Mammary epithelial cell (primary cell): ENCODE data around the gene CPLX1.

Experiments
- CTCF ChIP-seq, 2 donors: IDR thresholded peaks in 1 of 2; conservative IDR thresholded peaks in 1 of 2; 2 replicates each; pipeline ENCODE4 v1.5.1; 2011 to 2012; ENCODE audit warnings: inconsistent platforms in 2 of 2, low read length in 2 of 2, mild to moderate bottlenecking in 2 of 2, control low read depth in 1 of 2, low read depth in 1 of 2; ENCODE audit not compliant: insufficient read depth in 1 of 2; ENCODE audit errors: extremely low read depth in 1 of 2
- EZH2 ChIP-seq: IDR thresholded peaks from 2 replicates; pipeline ENCODE4 v1.6.1; 2012; ENCODE audit warnings: low read length, inconsistent platforms, borderline replicate concordance

DNA sequence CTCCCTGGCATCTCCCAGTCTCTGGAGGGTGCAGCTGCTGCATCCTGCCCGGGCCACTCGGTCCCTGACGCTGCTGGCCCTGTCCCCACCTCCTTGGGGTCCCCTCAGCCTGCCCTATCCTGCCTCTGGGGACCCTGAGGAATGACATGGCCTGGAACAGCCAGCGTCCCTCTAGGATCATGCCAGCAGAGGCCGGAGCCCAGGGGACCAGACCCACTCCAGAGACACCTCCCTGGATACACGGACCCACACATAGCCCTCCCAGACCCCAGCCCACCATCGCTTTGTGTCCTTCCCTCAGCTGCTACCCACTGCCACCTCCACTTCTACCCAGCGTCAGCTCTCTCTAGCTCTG lies 35.5 kb downstream of the CPLX1 start:
- TF ChIP-seq CTCF (conservative IDR thresholded peaks at IDR 0.05 in 1 of 2, IDR thresholded peaks at IDR 0.05 in 1 of 2; ENCODE audit: extremely low read depth in 1 of 2, insufficient read depth in 1 of 2, low read depth in 1 of 2, low read length in 2 of 2) (no peak), EZH2 (no peak)
